ENCODE measurements around the gene RNF223.
A peak's percentile ranks its signal among the peaks of the same experiment; 100 is the strongest.
"Not testable (repeated sequence)": the region's sequence is repeated elsewhere in the genome, so short reads cannot be mapped to it uniquely, and the experiment has no call there.

The RNF223 gene

DNA sequence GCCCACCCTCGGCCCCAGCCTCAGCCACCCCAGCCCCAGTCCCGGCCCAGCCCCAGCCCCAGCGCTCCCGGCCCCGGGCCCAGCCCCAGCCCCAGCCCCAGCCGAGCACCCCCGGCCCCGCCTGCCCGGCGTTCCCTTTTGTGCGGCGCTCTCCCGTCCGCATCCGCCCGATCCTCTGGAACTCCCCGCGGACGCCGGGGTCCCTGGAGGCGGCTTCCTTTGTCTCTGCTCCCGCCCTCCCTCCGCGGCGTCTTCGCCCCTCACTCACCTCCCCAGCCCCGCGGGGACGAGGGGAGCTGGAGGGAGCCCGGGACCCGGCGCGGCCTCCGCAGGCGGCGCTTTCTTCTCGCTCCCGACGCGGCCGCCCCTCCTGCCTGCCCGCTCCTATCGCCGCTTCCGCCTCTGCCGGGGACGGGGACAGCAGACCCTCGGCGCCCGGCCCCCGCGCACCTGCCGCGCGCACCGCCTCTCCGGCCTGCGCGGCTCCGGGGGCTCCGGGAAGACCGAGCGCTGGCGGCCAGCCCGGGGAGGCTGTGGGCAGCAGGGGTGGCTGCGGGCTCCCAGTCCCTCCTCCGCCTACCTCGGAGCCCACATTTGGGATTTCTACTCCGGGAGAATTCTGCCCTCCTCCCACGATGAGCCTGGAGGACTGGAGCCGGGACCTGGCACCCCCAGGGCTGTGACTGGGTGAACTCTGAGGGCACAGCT, 40.2 kb downstream of the RNF223 start:
- peaks cover 4% of the 10 kb centered on the region for H3K4me1 ChIP-seq (ENCODE audit: control insufficient read depth, insufficient read depth, low read length, unreplicated experiment)
- no peaks in the 10 kb centered on the region for H3K36me3 ChIP-seq (ENCODE audit: insufficient read depth, low read length)
- H3K4me3 ChIP-seq (ENCODE audit: low read depth, low read length) = no peak overlapping the region
- H3K27ac ChIP-seq (ENCODE audit: low read depth, low read length) = no peak overlapping the region
- H3K27me3 ChIP-seq (ENCODE audit: insufficient read depth, low read length) = no peaks in the 10 kb centered on the region
- H2AFZ ChIP-seq (ENCODE audit: low read length, unreplicated experiment) = no peak overlapping the region
- H3K79me2 ChIP-seq (ENCODE audit: control insufficient read depth, insufficient read depth, low read length, unreplicated experiment) = no peaks in the 10 kb centered on the region

DNA sequence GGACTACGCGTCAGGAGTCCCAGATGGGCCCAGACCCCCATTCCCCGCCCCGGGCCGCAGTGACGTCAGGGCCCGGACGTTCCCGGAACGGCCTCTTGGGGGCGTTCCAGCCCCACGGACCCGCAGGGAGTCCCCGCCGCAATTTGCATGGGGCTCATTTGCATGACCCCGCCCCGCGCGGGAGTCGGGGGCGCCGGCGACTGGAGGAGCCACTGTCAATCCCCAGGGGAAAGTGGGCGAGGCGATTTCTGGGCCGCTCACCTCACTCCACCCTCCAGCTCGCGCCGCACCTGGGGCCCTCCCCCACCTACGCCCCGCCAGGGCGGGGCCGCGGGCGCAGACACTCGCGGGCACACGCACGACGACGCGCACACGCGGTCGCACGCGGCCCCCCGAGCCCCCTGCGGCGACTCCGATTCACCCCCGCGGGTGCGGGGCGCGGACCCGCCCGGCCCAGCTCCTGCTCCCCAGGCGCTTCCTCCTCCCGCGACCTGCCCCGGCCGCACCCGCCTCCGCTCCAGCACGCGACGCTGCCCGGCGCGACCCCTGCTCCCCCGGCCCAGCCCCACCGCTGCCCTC, 41.0 kb downstream of the RNF223 start:
- Histone ChIP-seq H3K4me3 (ENCODE audit: low read depth, low read length) (peak overlapping the region; percentile 68), H3K79me2 (ENCODE audit: control insufficient read depth, insufficient read depth, low read length, unreplicated experiment) (no peaks in the 10 kb centered on the region), H3K4me1 (ENCODE audit: control insufficient read depth, insufficient read depth, low read length, unreplicated experiment) (peaks cover 4% of the 10 kb centered on the region), H3K27me3 (ENCODE audit: insufficient read depth, low read length) (no peaks in the 10 kb centered on the region), H3K36me3 (ENCODE audit: insufficient read depth, low read length) (no peaks in the 10 kb centered on the region), H3K27ac (ENCODE audit: low read depth, low read length) (no peak overlapping the region), H2AFZ (ENCODE audit: low read length, unreplicated experiment) (no peak overlapping the region)

GRCh38 chr1:1032424-1032823, 41.7 kb downstream of the RNF223 start:
- Histone ChIP-seq H3K27me3 (ENCODE audit: insufficient read depth, low read length) (no peaks in the 10 kb centered on the region), H2AFZ (ENCODE audit: low read length, unreplicated experiment) (no peak overlapping the region), H3K4me3 (ENCODE audit: low read depth, low read length) (no peak overlapping the region), H3K79me2 (ENCODE audit: control insufficient read depth, insufficient read depth, low read length, unreplicated experiment) (no peaks in the 10 kb centered on the region), H3K27ac (ENCODE audit: low read depth, low read length) (no peak overlapping the region), H3K36me3 (ENCODE audit: insufficient read depth, low read length) (no peaks in the 10 kb centered on the region), H3K4me1 (ENCODE audit: control insufficient read depth, insufficient read depth, low read length, unreplicated experiment) (peaks cover 4% of the 10 kb centered on the region)

DNA sequence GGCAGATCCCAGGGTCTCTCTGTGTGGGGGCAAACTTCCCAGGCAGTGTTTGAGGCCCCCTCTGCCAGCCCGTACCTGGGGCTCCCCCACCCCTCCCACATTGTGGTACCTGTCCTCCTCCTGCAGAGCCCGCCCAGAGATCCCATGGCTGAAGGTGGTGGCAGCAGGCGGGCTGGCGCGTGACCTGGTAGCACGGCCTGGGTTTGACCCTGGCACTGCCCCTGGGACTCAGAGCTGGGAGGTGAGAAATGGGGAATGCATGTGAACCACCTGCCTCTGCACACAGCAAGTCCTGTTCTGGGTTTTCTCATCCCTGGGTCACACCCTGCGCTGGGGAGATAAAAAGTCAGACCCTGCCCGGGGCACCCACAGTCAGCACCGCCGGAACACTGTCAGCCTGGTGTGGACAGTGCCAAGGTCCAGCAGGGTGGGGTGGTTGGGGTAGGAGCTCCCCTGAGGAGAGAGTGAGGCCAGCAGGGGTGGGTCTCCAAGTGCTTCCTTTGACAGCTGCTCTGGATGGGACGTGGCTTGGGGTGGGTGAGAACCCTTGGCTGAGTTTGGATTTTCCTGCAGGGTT, 42.4 kb downstream of the RNF223 start:
- no peak overlapping the region for H3K4me3 ChIP-seq (ENCODE audit: low read depth, low read length)
- H3K27me3 ChIP-seq (ENCODE audit: insufficient read depth, low read length) = no peaks in the 10 kb centered on the region
- no peaks in the 10 kb centered on the region for H3K36me3 ChIP-seq (ENCODE audit: insufficient read depth, low read length)
- no peaks in the 10 kb centered on the region for H3K79me2 ChIP-seq (ENCODE audit: control insufficient read depth, insufficient read depth, low read length, unreplicated experiment)
- H3K4me1 ChIP-seq (ENCODE audit: control insufficient read depth, insufficient read depth, low read length, unreplicated experiment) = peaks cover 4% of the 10 kb centered on the region
- no peak overlapping the region for H3K27ac ChIP-seq (ENCODE audit: low read depth, low read length)
- no peak overlapping the region for H2AFZ ChIP-seq (ENCODE audit: low read length, unreplicated experiment)

- not testable (repeated sequence) for H3K4me1 ChIP-seq (ENCODE audit: control insufficient read depth, insufficient read depth, low read length, unreplicated experiment)
Observed at GRCh38 chr1:1030867-1031658, 43.0 kb downstream of the RNF223 start.

DNA sequence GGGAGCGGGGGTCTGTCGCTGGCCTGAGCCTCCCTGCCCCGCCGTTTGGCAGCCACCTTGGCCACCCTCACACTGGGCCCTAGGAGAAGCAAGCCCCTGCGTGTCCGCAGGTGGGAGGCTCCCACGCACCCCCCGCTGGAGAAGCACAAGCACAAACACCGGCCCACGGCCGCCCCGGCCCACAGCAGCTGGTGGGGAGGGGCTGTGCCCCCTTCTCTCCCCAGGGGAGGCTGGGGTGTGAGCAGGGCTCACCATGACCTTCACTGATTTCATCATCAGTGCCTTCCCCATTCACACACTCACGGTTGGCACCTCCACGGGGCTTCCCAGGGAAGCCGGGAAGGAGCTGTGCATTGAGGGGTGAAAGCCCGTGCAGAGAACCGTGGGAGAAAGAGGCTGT, 46.3 kb downstream of the RNF223 start:
- Histone ChIP-seq H2AFZ (ENCODE audit: low read length, unreplicated experiment) (no peak overlapping the region), H3K36me3 (ENCODE audit: insufficient read depth, low read length) (no peaks in the 10 kb centered on the region), H3K27me3 (ENCODE audit: insufficient read depth, low read length) (no peaks in the 10 kb centered on the region), H3K4me1 (ENCODE audit: control insufficient read depth, insufficient read depth, low read length, unreplicated experiment) (peaks cover 18% of the 10 kb centered on the region), H3K27ac (ENCODE audit: low read depth, low read length) (no peak overlapping the region), H3K79me2 (ENCODE audit: control insufficient read depth, insufficient read depth, low read length, unreplicated experiment) (no peaks in the 10 kb centered on the region), H3K4me3 (ENCODE audit: low read depth, low read length) (no peak overlapping the region)

More at GRCh38 chr1:1030867-1031658, 43.0 kb downstream of the RNF223 start:
- H3K4me3 ChIP-seq (ENCODE audit: low read depth, low read length); H3K36me3 ChIP-seq (ENCODE audit: insufficient read depth, low read length); H2AFZ ChIP-seq (ENCODE audit: low read length, unreplicated experiment); H3K27ac ChIP-seq (ENCODE audit: low read depth, low read length); H3K27me3 ChIP-seq (ENCODE audit: insufficient read depth, low read length); H3K79me2 ChIP-seq (ENCODE audit: control insufficient read depth, insufficient read depth, low read length, unreplicated experiment): not testable (repeated sequence)

DNA sequence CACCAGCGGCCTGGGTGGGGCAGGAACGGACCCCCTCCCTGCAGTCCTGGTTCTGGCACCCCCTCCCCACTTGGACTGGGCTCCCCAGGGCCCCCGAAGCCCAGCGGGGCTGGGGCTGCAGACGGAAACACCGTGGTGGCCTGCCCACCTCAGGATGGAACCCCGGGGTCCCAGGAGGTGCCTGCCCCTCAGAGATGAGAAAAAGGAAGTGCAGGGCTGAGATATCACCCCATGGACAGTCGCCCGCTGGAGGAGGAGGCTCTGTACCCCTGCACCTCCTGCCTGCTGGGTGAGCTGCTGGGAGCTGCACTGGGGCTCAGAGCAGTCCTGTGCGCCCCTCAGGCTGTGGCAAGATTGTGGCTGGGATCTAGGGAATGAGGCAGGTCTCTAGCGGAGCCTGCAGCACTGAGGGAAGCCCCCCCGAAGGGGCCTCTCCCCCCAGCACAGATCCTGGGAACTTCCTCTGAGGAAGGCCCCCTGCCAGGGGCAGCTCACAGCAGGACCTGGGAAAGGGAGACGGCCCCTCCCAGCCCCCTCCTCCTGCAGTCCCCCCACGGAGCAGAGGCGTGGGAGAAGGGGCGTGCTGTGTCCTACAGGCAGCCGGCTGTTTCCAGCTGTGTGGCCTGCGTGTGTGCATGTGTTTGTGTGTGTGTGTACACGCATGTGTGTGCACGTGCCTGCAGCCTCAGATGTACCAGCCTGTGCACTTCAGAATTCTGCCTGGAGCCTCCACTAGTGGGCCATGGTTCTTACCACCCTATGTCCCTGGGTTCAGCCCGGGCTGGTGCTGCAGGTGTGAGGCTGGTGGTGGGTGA, 47.3 kb downstream of the RNF223 start:
- Histone ChIP-seq H3K27me3 (ENCODE audit: insufficient read depth, low read length) (no peaks in the 10 kb centered on the region), H3K4me3 (ENCODE audit: low read depth, low read length) (no peak overlapping the region), H2AFZ (ENCODE audit: low read length, unreplicated experiment) (no peak overlapping the region), H3K79me2 (ENCODE audit: control insufficient read depth, insufficient read depth, low read length, unreplicated experiment) (no peaks in the 10 kb centered on the region), H3K4me1 (ENCODE audit: control insufficient read depth, insufficient read depth, low read length, unreplicated experiment) (peaks cover 23% of the 10 kb centered on the region), H3K36me3 (ENCODE audit: insufficient read depth, low read length) (no peaks in the 10 kb centered on the region), H3K27ac (ENCODE audit: low read depth, low read length) (no peak overlapping the region)

DNA sequence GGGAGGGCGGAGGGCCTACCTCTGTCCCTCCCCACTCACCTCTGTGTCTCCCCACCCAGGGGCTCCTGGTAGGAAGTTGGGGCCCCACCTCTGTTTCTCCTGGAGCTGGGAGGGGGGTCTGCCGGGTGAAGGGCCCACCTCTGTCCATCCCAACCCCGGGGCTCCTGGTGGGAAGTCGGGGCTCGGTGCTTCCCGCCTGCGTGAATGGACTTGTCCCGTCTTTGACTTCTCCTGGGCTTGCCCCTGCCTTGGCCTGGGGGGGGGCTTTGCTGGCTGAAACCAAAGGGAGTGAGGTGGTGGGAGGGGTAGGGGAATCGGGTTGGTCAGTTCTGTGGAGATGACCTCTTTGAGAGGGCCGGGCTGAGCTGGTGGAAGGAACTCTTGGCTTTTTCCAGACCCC, 48.4 kb downstream of the RNF223 start:
- H3K36me3 ChIP-seq (ENCODE audit: insufficient read depth, low read length) = no peaks in the 10 kb centered on the region

DNA sequence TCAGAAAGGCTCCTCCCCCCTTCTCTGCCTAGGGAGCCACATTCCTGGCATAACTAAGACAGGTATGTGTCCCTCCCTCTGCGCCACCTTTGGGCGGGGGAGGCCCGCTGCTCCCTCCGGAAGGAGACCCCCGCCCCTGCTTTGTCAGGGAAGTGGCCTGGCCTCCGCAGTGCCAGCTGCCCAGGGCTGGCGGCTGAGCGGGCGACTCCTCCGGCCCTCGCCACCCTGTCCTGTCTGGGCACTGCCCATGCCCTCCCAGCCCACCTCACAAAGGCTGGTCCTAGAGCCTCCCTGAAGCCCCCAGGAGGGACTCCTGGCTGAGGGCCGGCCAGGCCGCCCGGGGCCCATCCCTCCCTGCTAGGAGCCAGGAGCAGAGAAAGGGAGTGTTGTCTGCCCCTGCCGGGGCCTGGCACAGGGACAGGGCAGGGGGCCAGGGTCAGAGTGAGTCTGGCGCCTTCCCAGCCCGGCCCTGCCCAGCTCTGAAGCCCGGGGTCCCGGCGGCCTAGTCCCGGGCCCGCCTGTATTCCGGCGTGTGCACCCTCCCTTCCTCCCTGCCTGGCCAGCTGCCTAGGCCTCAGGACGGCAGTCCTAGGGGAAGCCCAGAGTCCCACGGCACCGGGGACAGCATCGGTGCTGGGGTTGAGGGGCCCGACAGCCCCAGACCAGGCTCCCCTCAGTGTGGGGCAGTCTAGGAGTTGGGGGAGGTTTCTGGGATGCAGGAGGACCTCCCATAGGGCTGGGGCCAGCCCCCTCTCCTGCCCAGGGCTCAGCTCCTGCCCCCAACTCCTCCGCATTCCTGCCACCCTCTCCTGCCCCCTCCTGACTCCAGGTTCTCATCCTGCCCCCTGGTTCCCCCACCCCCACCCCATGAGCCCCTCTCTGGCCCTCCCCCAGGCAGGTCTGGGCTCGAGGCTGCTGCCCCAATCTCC, 49.1 kb downstream of the RNF223 start:
- H3K36me3 ChIP-seq (ENCODE audit: insufficient read depth, low read length) = no peaks in the 10 kb centered on the region
- H3K27me3 ChIP-seq (ENCODE audit: insufficient read depth, low read length) = no peaks in the 10 kb centered on the region
- no peak overlapping the region for H2AFZ ChIP-seq (ENCODE audit: low read length, unreplicated experiment)
- no peak overlapping the region for H3K27ac ChIP-seq (ENCODE audit: low read depth, low read length)
- H3K79me2 ChIP-seq (ENCODE audit: control insufficient read depth, insufficient read depth, low read length, unreplicated experiment) = no peaks in the 10 kb centered on the region
- H3K4me1 ChIP-seq (ENCODE audit: control insufficient read depth, insufficient read depth, low read length, unreplicated experiment) = peaks cover 30% of the 10 kb centered on the region
- H3K4me3 ChIP-seq (ENCODE audit: low read depth, low read length) = no peak overlapping the region

More for the DNA sequence above, 48.4 kb downstream of the RNF223 start:
- Histone ChIP-seq H2AFZ (ENCODE audit: low read length, unreplicated experiment) (no peak overlapping the region), H3K79me2 (ENCODE audit: control insufficient read depth, insufficient read depth, low read length, unreplicated experiment) (no peaks in the 10 kb centered on the region), H3K27me3 (ENCODE audit: insufficient read depth, low read length) (no peaks in the 10 kb centered on the region), H3K27ac (ENCODE audit: low read depth, low read length) (no peak overlapping the region), H3K4me3 (ENCODE audit: low read depth, low read length) (no peak overlapping the region), H3K4me1 (ENCODE audit: control insufficient read depth, insufficient read depth, low read length, unreplicated experiment) (peaks cover 30% of the 10 kb centered on the region)

Measured in ACC112 (cell line).